ENCODE measurements around the gene YTHDF1. TPM values are rescaled to one million over a fixed set of nuclear protein-coding genes. Genes with fewer than 3 reads are reported as not detected.
A peak's percentile ranks its signal among the peaks of the same experiment; 100 is the strongest.

Gene YTHDF1
- total and polyA plus RNA-seq, 8 donors, result 17.8 to 41.1 (median 22.4) TPM

- intact Hi-C loops (cut with DNase I; ENCODE audit: low total_unique reads), result loop anchor here (5.0 kb wide), 1 partner anchor 117 kb away; no protein-coding TSS in a partner anchor
- Histone ChIP-seq H3K4me1 (peaks cover 24 to 51% (median 35%) of the 10 kb centered on the region in 4 donors), H3K9me3 (no peaks in the 10 kb centered on the region), H3K36me3 (no peaks in the 10 kb centered on the region), H3K27me3 (peaks cover 57 to 100% (median 93%) of the 10 kb centered on the region in 3 donors), H3K27ac (no peak overlapping the region), H3K4me3 (peak overlapping the region; percentile 17 to 48 (median 34))
- WGBS, 5 donors, result 0 to 1% (median 1%) methylated on average over 6 to 74 of the region's 74 CpGs
- TF ChIP-seq, protein P1, sequence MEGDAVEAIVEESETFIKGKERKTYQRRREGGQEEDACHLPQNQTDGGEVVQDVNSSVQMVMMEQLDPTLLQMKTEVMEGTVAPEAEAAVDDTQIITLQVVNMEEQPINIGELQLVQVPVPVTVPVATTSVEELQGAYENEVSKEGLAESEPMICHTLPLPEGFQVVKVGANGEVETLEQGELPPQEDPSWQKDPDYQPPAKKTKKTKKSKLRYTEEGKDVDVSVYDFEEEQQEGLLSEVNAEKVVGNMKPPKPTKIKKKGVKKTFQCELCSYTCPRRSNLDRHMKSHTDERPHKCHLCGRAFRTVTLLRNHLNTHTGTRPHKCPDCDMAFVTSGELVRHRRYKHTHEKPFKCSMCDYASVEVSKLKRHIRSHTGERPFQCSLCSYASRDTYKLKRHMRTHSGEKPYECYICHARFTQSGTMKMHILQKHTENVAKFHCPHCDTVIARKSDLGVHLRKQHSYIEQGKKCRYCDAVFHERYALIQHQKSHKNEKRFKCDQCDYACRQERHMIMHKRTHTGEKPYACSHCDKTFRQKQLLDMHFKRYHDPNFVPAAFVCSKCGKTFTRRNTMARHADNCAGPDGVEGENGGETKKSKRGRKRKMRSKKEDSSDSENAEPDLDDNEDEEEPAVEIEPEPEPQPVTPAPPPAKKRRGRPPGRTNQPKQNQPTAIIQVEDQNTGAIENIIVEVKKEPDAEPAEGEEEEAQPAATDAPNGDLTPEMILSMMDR (IDR thresholded peaks at IDR 0.05), result peak in 4 of 7 experiments; percentile 24 to 53 (median 28)
- no peak for TF ChIP-seq POLR2AphosphoS5 (IDR thresholded peaks at IDR 0.05)
- DNase-seq, result peak; percentile 36 to 64
Measured at GRCh38 chr20:63178889-63179686, 36.8 kb downstream of the YTHDF1 start.

DNA sequence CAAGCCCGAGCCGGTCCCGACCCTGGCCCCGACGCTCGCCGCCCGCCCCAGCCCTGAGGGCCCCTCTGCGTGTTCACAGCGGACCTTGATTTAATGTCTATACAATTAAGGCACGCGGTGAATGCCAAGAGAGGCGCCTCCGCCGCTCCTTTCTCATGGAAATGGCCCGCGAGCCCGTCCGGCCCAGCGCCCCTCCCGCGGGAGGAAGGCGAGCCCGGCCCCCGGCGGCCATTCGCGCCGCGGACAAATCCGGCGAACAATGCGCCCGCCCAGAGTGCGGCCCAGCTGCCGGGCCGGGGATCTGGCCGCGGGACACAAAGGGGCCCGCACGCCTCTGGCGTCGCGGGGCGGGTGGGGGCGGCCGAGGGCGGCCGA lies 37.5 kb downstream of the YTHDF1 start:
- Histone ChIP-seq H3K36me3 (no peaks in the 10 kb centered on the region), H3K27me3 (peaks cover 62 to 100% (median 100%) of the 10 kb centered on the region in 3 donors), H3K27ac (no peak overlapping the region), H3K4me3 (peak overlapping the region in 2 of 4 donors; percentile 26 to 36), H3K9me3 (no peaks in the 10 kb centered on the region), H3K4me1 (peaks cover 24 to 51% (median 35%) of the 10 kb centered on the region in 4 donors)
- 0 to 3% (median 2%) methylated on average over 7 to 49 of the region's 49 CpGs for WGBS, 5 donors
- no peak for DNase-seq
- intact Hi-C loops (cut with DNase I; ENCODE audit: low total_unique reads), result loop anchor here (5.0 kb wide), 1 partner anchor 116 kb away; no protein-coding TSS in a partner anchor
- TF ChIP-seq EP300 (IDR thresholded peaks at IDR 0.05) (no peak), POLR2AphosphoS5 (IDR thresholded peaks at IDR 0.05) (no peak)
- TF ChIP-seq, protein P1 (IDR thresholded peaks at IDR 0.05), result no peak

GRCh38 chr20:63177785-63178445 lies 38.0 kb downstream of the YTHDF1 start:
- no peaks in the 10 kb centered on the region for H3K9me3 ChIP-seq
- H3K36me3 ChIP-seq, result no peaks in the 10 kb centered on the region
- peak overlapping the region in 3 of 4 donors; percentile 11 to 36 (median 26) for H3K4me3 ChIP-seq
- DNase-seq, result no peak
- peaks cover 67 to 100% (median 100%) of the 10 kb centered on the region in 3 donors for H3K27me3 ChIP-seq
- 2 to 4% (median 2%) methylated on average over 19 to 90 of the region's 90 CpGs for whole genome bisulfite sequencing, 5 donors
- TF ChIP-seq POLR2AphosphoS5 (IDR thresholded peaks at IDR 0.05), result no peak
- TF ChIP-seq POLR2A (IDR thresholded peaks at IDR 0.05), result no peak
- TF ChIP-seq EP300 (IDR thresholded peaks at IDR 0.05), result no peak
- no peak overlapping the region for H3K27ac ChIP-seq
- H3K4me1 ChIP-seq, result peaks cover 24 to 51% (median 35%) of the 10 kb centered on the region in 4 donors
- intact Hi-C loops (cut with DNase I; ENCODE audit: low total_unique reads), result loop anchor here (5.0 kb wide), 1 partner anchor 116 kb away; no protein-coding TSS in a partner anchor

DNA sequence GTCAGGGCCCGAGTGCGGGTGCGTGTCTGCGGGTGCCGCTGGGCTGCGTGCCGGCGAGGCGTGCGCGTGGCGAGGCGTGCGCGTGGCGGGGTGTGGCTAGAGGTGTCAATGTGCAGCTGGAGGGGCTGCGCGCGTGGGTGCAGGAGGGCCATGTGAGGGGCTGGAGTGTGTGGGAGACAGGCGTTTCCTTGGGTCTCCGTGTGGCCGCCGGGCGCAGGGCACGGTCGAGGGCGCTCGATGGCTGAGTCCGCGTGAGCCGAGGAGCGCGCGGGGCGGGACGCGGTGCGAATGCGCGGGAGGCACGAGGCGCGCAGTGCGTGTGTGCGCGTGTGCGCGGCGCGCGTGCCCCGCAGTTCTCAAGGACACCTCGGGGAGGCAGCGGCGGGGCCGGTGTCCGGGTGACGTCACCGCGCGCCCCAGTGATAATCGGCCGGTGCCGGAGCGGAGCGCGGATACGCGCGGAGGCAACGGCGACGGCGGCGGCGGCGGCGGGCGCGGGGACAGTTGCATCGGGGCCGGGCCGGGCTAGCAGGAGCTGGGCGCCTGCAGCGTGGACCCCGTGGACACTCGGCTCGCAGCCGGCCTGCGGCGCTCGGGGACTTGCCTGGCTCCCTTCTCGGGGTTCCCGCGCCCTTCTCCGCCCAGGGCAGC lies 38.7 kb downstream of the YTHDF1 start:
- intact Hi-C loops (cut with DNase I; ENCODE audit: low total_unique reads), result loop anchor here (5.0 kb wide), 1 partner anchor 115 kb away; no protein-coding TSS in a partner anchor
- Histone ChIP-seq H3K4me1 (peaks cover 24 to 51% (median 35%) of the 10 kb centered on the region in 4 donors), H3K9me3 (no peaks in the 10 kb centered on the region), H3K36me3 (no peaks in the 10 kb centered on the region), H3K4me3 (peak overlapping the region in 3 of 4 donors; percentile 11 to 36 (median 26)), H3K27me3 (peaks cover 70 to 100% (median 98%) of the 10 kb centered on the region in 3 donors), H3K27ac (no peak overlapping the region)
- 0 to 6% (median 3%) methylated on average over 10 to 96 of the region's 96 CpGs for WGBS, 5 donors
- peak in 1 of 2 donors; percentile 53 for DNase-seq
- no peak for TF ChIP-seq EP300 (IDR thresholded peaks at IDR 0.05)
- TF ChIP-seq, protein P1 (IDR thresholded peaks at IDR 0.05), result no peak
- no peak for TF ChIP-seq POLR2A (IDR thresholded peaks at IDR 0.05)
- no peak for TF ChIP-seq POLR2AphosphoS5 (IDR thresholded peaks at IDR 0.05)
